AG09309 (cell line): ENCODE measurements around the gene KCNQ4.
A peak's percentile ranks its signal among the peaks of the same experiment; 100 is the strongest.

ENCODE experiments used
- DNase-seq: peaks from one replicate; pipeline ENCODE4 v3.0.0-alpha.2; 2010; ENCODE audit warnings: low read depth
- H3K4me3 ChIP-seq: 2 replicates; pipeline ENCODE4 v1.5.1; 2011; ENCODE audit warnings: mild to moderate bottlenecking, low read depth, low read length, moderate library complexity; ENCODE audit not compliant: control insufficient read depth
- CTCF ChIP-seq: IDR thresholded peaks from 2 replicates; pipeline ENCODE4 v1.5.1; 2011; ENCODE audit warnings: mild to moderate bottlenecking, low read depth, low read length, inconsistent platforms; ENCODE audit not compliant: insufficient read depth, control insufficient read depth; ENCODE audit errors: missing control alignments

Gene KCNQ4

DNA sequence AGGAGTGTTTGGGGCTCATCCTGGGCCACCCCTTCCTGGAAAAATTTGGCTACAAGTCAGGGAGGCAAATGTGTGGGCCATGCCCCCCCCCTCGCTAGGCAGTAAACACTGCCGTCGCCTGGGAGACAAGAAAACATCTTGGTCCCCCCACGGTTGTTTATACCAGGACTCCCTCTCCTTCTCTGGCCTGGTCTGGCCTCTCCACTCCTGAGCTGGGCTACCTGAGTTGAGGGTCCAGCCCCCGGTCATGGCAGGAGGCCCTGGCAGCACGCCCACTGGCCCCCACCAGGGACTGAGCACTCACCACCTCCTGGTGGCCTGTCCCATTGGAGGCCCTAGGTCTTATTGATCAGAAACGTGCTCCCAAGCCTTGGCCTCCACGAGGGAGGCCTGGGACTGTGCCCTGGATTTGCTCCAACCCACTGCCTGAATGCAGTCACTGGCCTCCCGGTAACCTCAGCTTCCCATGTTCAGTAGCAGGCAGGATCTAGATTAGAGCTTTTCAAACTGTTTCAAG, 15.8 kb downstream of the KCNQ4 start:
- DNase-seq: no peak
- no peak for TF ChIP-seq CTCF
- no peak overlapping the region for H3K4me3 ChIP-seq

GRCh38 chr1:40801742-40802077, 18.1 kb downstream of the KCNQ4 start:
- TF ChIP-seq CTCF: no peak
- no peak overlapping the region; the same call in 1 of the 2 replicates for H3K4me3 ChIP-seq
- DNase-seq: no peak

- peak overlapping the region; percentile 32 for H3K4me3 ChIP-seq
- TF ChIP-seq CTCF: no peak
- peak; percentile 5 for DNase-seq
Measured at GRCh38 chr1:40802078-40802741, 18.6 kb downstream of the KCNQ4 start.

DNA sequence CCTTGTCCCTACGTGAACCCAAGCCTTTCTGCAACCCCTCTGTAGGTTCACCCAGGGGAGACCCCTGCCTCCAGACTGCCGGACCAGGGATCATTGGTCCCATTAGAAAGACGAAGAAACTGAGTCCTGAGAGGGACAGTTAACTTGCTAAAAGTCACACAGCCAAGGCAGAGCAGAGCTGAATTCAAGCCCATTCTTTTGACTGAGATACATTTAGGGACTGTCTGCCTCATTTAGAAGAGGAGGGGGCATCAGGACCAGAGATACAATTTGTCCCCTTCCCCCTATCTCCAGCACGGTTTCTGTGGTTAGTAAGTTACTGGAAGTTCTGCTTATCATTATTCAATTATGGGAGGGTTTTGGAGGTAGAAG, 19.1 kb downstream of the KCNQ4 start:
- H3K4me3 ChIP-seq: no peak overlapping the region
- DNase-seq: no peak
- no peak for TF ChIP-seq CTCF

DNA sequence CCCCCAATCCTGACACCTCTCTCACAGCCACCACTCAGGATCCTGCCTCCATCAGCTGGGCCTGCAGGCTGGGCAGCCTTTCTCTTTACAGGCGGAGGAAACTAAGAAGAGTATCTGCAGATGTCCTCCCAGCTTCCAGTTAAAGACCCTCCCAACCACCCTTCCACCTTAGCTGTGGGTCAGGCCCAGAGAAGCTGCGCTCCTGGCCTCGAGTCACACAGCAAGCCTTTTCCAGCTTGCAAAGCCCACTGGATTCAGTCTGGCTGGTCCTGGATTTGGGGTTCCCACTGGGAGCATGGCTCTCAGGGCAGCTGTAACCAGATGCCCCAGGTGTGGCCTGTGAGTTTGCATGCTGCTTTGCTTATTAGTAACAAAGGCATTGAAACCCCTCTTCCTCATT, 19.9 kb downstream of the KCNQ4 start:
- H3K4me3 ChIP-seq: no peak overlapping the region
- DNase-seq: no peak
- TF ChIP-seq CTCF: no peak

DNA sequence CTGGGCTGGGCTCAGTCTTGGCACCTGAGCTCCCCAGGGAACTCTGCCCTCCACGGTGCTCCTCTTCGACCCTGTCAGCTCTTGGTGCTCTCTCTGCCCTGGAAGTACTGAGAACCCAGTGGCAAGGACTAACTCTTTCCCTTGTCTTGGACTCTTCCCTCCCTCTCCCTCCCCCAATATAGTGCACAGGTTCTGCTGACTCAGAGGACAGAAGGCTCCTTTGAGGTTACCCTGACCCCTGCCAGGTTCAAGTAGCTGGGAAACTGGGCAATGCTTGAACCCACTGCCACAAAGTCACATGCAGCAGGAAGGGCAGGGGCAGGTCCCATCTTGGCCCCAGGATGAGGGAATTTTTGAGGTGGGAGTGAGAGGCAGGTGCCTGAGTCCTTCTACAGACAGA, 20.3 kb downstream of the KCNQ4 start:
- TF ChIP-seq CTCF: no peak

DNA sequence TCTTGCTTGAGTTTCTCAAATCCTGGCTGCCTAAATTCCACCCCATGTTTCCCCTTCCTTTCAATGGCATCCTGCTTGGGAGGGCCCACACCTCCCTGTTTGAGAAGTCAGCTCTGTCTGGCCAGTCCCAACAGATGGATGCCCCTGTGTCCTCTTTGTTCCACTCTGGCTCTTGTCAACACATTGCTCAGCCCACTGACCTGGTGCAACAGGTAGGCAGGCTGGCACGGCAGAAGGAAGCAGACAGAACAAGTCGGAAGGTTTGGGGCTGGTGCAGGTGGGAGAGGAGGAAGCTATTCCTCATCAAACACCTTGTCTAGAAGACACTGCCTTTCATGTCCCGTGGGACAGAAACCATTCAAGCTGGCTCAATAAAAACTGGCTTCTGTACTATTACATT, 22.7 kb downstream of the KCNQ4 start:
- TF ChIP-seq CTCF: no peak
- no peak for DNase-seq
- H3K4me3 ChIP-seq: no peak overlapping the region

More for the DNA sequence above, 20.3 kb downstream of the KCNQ4 start:
- H3K4me3 ChIP-seq: no peak overlapping the region
- no peak for DNase-seq
